Small intestine (tissue), 7 donors: ENCODE data around the gene PPA1. TPM values are rescaled to one million over a fixed set of nuclear protein-coding genes. Genes with fewer than 3 reads are reported as not detected.
A peak's percentile ranks its signal among the peaks of the same experiment; 100 is the strongest.
"Not testable (repeated sequence)": the region's sequence is repeated elsewhere in the genome, so short reads cannot be mapped to it uniquely, and the experiment has no call there.

ENCODE experiments used
- DNase-seq, 2 donors: peaks; one replicate each; pipeline versions ENCODE4 v3.0.0 to v3.0.0-alpha.2; 2013
- FAIRE-seq: peaks from 2 replicates; lab custom pipeline; 2012; peaks lifted over from hg19 to GRCh38; lab: Jason Lieb, UNC
- H3K27ac ChIP-seq, 3 donors: one replicate each; pipeline ENCODE4 v1.5.1; 2013; ENCODE audit warnings: low read length in 2 of 3, mild to moderate bottlenecking in 2 of 3, control low read depth in 1 of 3, inconsistent platforms in 1 of 3, low read depth in 1 of 3, moderate library complexity in 1 of 3
- H3K27me3 ChIP-seq, 3 donors: one replicate each; pipeline ENCODE4 v1.6.1; 2013; ENCODE audit warnings: low read length in 3 of 3, inconsistent platforms in 1 of 3; ENCODE audit not compliant: control insufficient read depth in 3 of 3, insufficient read depth in 3 of 3
- H3K36me3 ChIP-seq, 3 donors: one replicate each; pipeline ENCODE4 v1.6.1; 2013; ENCODE audit warnings: low read length in 3 of 3, inconsistent platforms in 1 of 3, low read depth in 1 of 3, mild to moderate bottlenecking in 1 of 3, moderate library complexity in 1 of 3; ENCODE audit not compliant: control insufficient read depth in 3 of 3, insufficient read depth in 2 of 3
- H3K4me1 ChIP-seq, 3 donors: one replicate each; pipeline ENCODE4 v1.6.1; 2013; ENCODE audit warnings: low read length in 2 of 3, inconsistent platforms in 1 of 3, low read depth in 1 of 3, mild to moderate bottlenecking in 1 of 3, moderate library complexity in 1 of 3; ENCODE audit not compliant: control insufficient read depth in 3 of 3, insufficient read depth in 2 of 3
- H3K4me3 ChIP-seq, 3 donors: one replicate each; pipeline ENCODE4 v1.5.1; 2013; ENCODE audit warnings: low read length in 3 of 3, control low read depth in 1 of 3, inconsistent platforms in 1 of 3, low read depth in 1 of 3, mild to moderate bottlenecking in 1 of 3, moderate library complexity in 1 of 3
- H3K9me3 ChIP-seq, 2 donors: one replicate each; pipeline ENCODE4 v1.6.1; 2013; ENCODE audit warnings: low read depth in 1 of 2, low read length in 1 of 2; ENCODE audit not compliant: control insufficient read depth in 2 of 2, insufficient read depth in 1 of 2
- WGBS, 3 donors: extraction: QIAGEN DNeasy Blood & Tissue Kit; methylation state at CpG; one replicate each; pipeline ENCODE4 v1.1.7; 2013; 5-methylcytosine and 5-hydroxymethylcytosine counted together
- polyA plus RNA-seq, 4 donors: library from polyadenylated mRNA; stranded (reverse) in 3 of 4; unstranded in 1 of 4; fragments of 200-250 nt in 3 of 4; fragments of 120-200 nt in 1 of 4; gene quantifications; one replicate each; pipeline versions ENCODE4 v1.2.1 to v1.2.3, GENCODE V29; 2013
- donor health status: healthy with polysubstance abuse.
- donor health status: control.
- donor health status: control.
- donor health status: Bipolar disorder and iron deficiency.
- donor health status: healthy.

Gene PPA1
- polyA plus RNA-seq, 4 donors = 103 to 383 (median 203) TPM

DNA sequence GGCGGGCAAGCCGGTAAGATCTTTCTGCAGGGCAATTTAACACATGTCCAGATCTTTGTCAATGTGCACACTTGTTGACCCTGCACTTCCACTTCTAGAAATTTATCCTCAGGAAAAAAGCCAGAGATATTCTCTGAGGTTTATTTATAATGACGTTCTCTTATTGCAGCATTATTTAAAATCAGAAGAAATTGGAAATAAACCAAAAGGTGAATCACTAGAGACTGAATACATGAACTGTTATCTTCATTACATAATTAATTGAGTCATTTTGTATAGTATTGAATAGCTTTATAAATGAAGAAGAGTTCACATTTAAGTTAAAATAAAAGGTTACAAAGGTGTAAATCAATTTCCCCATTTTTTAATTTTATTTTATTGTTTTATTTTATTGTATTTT is 46.7 kb downstream of the PPA1 start:
- H3K4me1 ChIP-seq = no peaks in the 10 kb centered on the region
- H3K4me3 ChIP-seq = no peak overlapping the region
- no peaks in the 10 kb centered on the region for H3K36me3 ChIP-seq
- H3K9me3 ChIP-seq = no peaks in the 10 kb centered on the region
- no peak for DNase-seq
- peaks cover 0 to 3% (median 2%) of the 10 kb centered on the region in 3 donors for H3K27me3 ChIP-seq
- 62 to 76% (median 72%) methylated on average over 3 of the region's 3 CpGs for WGBS, 3 donors
- FAIRE-seq = no peak
- no peak overlapping the region for H3K27ac ChIP-seq

DNA sequence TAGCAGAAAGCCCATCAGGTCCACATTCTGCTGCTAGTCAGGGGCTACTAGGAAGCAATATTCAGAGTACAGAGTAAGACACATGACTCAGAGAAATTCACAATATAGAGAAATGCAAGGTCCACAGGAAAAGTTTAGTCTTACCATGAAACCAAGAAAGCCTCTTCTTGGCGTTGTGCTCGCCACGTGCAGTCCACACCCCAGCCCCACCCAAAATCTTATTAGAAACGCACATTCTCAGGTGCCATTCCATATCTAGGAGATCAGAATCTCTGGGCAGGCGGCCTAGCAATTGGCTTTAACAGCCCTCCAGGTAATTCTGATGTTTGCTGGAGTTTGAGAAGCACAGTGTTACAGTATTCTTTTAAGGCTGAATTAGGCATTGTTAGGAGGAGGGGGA is 47.1 kb downstream of the PPA1 start:
- H3K4me3 ChIP-seq = no peak overlapping the region
- DNase-seq (peak in 1 of 2 donors; percentile 16), FAIRE-seq (no peak)
- no peak overlapping the region for H3K27ac ChIP-seq
- no peaks in the 10 kb centered on the region for H3K36me3 ChIP-seq
- H3K9me3 ChIP-seq = no peaks in the 10 kb centered on the region
- no peaks in the 10 kb centered on the region for H3K4me1 ChIP-seq
- peaks cover 0 to 3% (median 2%) of the 10 kb centered on the region in 3 donors for H3K27me3 ChIP-seq
- WGBS, 3 donors = 12 to 61% (median 28%) methylated on average over 5 of the region's 5 CpGs

DNA sequence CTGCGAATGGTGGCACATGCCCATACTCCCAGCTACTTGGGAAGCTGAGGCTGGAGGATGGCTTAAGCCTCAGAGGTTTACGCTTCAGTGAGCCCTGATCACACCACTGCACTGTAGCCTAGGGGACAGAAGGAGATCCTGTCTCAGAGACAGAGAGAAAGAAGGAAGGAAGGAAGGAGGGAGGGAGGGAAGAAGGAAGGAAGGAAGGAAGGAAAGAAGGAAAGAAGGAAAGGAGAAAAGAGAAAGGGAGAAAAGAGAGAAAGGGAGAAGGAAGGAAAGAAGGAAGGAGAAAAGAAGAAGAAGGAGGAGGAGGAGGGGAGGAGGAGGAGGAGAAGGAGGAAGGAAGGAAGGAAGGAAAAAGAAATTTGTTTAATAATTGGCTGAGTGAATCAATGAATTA is 49.9 kb downstream of the PPA1 start:
- H3K9me3 ChIP-seq = peaks cover 0 to 9% of the 10 kb centered on the region in 2 donors
- peaks cover 0 to 3% (median 2%) of the 10 kb centered on the region in 3 donors for H3K27me3 ChIP-seq
- no peak overlapping the region for H3K27ac ChIP-seq
- FAIRE-seq (no peak), DNase-seq (no peak)
- no peaks in the 10 kb centered on the region for H3K4me1 ChIP-seq
- WGBS, 3 donors = 81 to 89% (median 88%) methylated on average over 2 of the region's 2 CpGs
- no peaks in the 10 kb centered on the region for H3K36me3 ChIP-seq
- no peak overlapping the region for H3K4me3 ChIP-seq

DNA sequence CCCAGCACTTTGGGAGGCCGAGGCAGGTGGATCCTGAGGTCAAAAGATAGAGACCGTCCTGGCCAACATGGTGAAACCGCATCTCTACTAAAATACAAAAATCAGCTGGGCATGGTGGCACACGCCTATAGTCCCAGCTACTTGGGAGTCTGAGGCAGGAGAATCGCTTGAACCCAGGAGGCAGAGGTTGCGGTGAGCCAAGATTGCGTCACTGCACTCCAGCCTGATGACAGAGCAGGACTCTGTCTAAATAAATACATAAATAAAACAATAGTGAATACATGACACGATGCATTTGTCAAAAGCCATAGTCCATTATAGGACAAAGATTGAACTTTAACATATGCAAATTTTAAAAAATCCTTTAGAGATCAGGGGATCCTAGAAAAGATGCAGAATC is 54.0 kb downstream of the PPA1 start:
- not testable (repeated sequence) for FAIRE-seq, H3K4me3 ChIP-seq, H3K27me3 ChIP-seq, H3K27ac ChIP-seq, H3K36me3 ChIP-seq, H3K9me3 ChIP-seq, DNase-seq, H3K4me1 ChIP-seq
- 93 to 95% (median 94%) methylated on average over 8 of the region's 8 CpGs for WGBS, 3 donors

DNA sequence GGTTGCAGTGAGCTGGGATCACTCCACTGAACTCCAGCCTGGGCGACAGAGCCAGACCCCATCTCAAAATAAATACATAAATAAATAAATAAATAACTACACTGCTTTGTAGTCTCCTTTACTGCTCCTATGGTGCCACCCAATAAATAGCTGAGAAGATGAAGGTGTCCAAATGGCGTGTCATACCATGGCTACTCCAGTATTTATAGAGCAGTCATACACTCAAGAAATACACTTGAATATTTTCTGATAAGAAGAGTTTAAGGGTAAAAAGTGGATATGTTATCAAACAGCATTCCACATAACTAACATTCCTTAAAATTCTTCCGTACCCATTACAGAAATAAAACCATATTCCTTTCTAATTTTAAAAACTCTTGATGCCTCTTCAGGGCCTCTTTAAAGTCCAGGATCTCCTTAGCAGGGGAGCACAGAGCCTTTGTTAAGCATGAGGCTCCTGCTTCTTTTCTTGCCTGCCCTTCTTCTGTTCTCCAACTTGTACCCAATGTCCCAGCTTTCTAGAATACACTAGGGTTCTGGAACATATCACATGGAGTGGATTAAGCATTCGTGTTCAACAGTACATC is 55.0 kb downstream of the PPA1 start:
- Histone ChIP-seq H3K27me3 (peaks cover 0 to 3% (median 2%) of the 10 kb centered on the region in 3 donors), H3K4me1 (no peaks in the 10 kb centered on the region), H3K36me3 (no peaks in the 10 kb centered on the region), H3K4me3 (no peak overlapping the region), H3K9me3 (peaks cover 0 to 9% of the 10 kb centered on the region in 2 donors), H3K27ac (no peak overlapping the region)
- 84 to 85% (median 85%) methylated on average over 4 of the region's 4 CpGs for WGBS, 3 donors
- no peak for FAIRE-seq
- no peak for DNase-seq

DNA sequence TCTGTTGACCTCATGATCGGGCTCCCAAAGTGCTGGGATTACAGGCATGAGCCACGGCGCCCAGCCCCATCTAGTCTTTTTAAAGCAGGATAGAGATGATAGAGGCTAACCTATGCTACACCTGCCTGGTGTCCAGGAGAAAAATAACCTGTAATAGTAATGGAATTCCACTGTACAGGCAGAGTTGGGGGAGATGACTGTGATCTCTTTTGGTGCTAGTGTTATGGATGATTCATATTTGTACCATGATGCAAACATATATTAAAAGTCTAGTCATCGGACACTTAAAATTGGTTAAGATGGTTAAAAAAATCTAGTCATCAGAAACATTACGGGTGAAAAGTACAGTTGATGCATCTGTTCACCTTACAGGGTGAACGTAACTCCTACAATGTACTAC is 56.8 kb downstream of the PPA1 start:
- no peaks in the 10 kb centered on the region for H3K4me1 ChIP-seq
- no peak for DNase-seq
- WGBS, 3 donors = 76 to 81% (median 76%) methylated on average over 6 of the region's 6 CpGs
- no peaks in the 10 kb centered on the region for H3K36me3 ChIP-seq
- H3K27ac ChIP-seq = no peak overlapping the region
- peaks cover 0 to 9% of the 10 kb centered on the region in 2 donors for H3K9me3 ChIP-seq
- no peaks in the 10 kb centered on the region for H3K27me3 ChIP-seq
- no peak overlapping the region for H3K4me3 ChIP-seq
- FAIRE-seq = no peak

DNA sequence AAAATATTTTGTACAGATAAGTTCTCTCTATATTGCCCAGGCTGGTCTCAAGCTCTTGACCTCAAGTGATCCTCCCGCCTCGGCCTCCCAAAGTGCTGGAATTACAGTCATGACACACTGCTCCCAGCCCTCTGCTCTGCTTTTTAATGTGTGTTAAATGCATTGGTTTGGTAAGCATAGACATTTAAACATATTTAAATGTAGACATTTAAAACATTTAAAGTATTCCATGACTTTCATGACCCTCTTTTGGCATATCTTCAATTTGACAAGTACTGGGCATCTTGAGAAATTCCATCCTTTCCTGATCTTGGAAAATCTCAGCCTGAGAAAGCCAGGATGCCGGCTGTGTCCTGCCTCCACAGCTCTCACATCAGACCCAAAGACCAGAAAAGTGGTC is 57.7 kb downstream of the PPA1 start:
- peaks cover 0 to 2% (median 2%) of the 10 kb centered on the region in 3 donors for H3K4me1 ChIP-seq
- WGBS, 3 donors = 91 to 93% (median 91%) methylated on average over 3 of the region's 3 CpGs
- no peaks in the 10 kb centered on the region for H3K27me3 ChIP-seq
- no peak overlapping the region for H3K27ac ChIP-seq
- no peak overlapping the region for H3K4me3 ChIP-seq
- FAIRE-seq = no peak
- no peaks in the 10 kb centered on the region for H3K36me3 ChIP-seq
- H3K9me3 ChIP-seq = peaks cover 0 to 7% of the 10 kb centered on the region in 2 donors
- DNase-seq = no peak

DNA sequence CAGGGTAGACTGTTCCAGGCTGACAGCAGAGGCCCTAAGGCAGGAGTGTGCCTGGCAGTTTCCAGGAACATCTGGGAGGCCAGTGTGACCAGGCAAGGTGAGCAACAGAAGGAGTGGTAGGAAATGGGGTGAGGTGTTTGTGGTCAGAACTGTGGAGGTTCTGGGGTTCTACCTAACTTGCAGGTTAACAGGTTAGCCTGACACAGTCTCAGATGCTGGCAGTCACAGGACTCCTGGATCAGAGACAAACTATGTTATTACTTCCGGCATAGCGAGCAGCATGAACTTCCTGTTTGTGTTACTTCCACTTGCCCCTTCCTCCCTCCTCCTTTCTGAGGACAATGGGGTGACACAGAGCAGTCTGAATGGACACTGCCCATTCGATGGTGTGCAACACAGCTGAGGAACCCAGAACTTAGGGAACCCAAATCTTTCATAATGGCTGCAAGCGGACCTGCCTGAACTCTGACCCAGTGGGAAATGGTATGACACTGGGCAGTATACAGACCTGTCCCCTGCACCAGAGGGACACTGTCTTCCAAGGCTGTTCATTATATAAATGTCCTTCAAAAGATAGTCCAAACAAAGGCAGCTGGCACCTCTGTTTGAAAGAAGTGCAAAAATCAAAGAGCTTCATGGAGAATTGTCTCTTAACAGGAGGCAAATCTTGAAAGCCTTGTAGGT is 59.0 kb downstream of the PPA1 start:
- H3K27me3 ChIP-seq = no peaks in the 10 kb centered on the region
- DNase-seq (peak in 1 of 2 donors; percentile 58), FAIRE-seq (no peak)
- H3K27ac ChIP-seq = peak overlapping the region in 2 of 3 donors; percentile 42 to 43
- 40 to 47% (median 41%) methylated on average over 4 of the region's 4 CpGs for WGBS, 3 donors
- H3K36me3 ChIP-seq = no peaks in the 10 kb centered on the region
- H3K4me3 ChIP-seq = no peak overlapping the region
- H3K4me1 ChIP-seq = peaks cover 2 to 3% (median 2%) of the 10 kb centered on the region in 3 donors
- H3K9me3 ChIP-seq = no peaks in the 10 kb centered on the region
